CD4-positive, alpha-beta T cell treated with Interleukin-17A for 1 hour (primary cell): Measurements from ENCODE around the gene CARS2.
"Not testable (repeated sequence)": the region's sequence is repeated elsewhere in the genome, so short reads cannot be mapped to it uniquely, and the experiment has no call there.

Experiments
- DNase-seq: peaks from one replicate; pipeline ENCODE4 v3.0.0-alpha.2; 2020

The CARS2 gene, protein sequence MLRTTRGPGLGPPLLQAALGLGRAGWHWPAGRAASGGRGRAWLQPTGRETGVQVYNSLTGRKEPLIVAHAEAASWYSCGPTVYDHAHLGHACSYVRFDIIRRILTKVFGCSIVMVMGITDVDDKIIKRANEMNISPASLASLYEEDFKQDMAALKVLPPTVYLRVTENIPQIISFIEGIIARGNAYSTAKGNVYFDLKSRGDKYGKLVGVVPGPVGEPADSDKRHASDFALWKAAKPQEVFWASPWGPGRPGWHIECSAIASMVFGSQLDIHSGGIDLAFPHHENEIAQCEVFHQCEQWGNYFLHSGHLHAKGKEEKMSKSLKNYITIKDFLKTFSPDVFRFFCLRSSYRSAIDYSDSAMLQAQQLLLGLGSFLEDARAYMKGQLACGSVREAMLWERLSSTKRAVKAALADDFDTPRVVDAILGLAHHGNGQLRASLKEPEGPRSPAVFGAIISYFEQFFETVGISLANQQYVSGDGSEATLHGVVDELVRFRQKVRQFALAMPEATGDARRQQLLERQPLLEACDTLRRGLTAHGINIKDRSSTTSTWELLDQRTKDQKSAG

DNA sequence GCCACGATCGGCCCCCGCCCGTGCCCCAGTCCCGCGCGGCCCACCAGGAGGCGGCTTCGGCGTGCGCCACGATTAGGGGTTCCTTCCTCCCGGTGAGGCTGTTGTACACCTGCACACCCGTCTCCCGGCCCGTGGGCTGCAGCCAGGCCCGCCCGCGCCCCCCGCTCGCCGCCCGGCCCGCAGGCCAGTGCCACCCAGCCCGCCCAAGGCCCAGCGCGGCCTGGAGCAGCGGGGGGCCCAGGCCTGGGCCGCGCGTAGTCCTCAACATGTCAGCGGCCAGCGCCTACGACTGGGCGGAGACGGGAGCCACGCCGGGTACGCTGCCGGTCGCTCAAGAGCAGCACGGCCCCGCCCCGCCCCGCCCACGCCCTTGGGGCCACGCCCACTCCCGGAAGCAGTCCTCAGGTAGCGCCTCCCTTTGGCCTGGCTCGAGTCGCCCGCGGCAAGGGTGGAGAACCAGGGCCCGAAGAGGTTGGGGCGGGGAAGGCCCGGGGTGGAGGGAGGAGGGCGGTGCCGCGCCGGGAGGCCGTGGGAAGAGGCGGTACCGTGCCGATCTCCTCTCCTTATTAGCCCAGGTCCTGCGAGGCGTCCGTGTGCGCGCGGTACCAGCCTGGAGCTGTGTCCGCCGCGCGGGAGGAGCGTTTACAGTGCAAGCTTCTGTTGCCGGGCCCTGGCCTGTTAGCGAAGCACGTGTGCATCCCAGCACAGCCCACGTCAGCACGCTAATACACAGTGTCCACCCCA lies at the start of gene CARS2:
TSS of gene CARS2 (minus strand) at position 291 of the 744 bp plus-strand sequence. CDS start at position 268, 23 bp downstream.
- peak; percentile 96 for DNase-seq

DNA sequence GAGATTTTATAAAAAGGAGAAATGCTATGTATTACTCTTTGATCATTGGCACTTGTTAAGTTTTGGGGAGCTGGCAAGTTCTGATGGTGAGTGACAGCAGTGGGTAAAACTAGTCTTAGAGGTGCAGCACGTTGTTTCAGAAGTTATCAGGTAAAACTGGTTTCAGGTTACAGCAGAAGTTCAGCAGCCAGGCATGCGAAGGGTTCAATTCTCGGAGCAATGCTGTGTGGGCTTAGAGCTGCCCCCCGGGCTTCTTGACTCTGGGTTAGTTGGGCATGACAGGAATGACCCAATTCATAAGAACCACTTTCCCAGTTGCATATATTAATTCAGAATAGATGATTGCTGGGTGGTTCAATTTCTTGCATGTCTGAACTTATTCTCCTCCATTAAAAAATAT lies 42.4 kb upstream of the CARS2 start:
- no peak for DNase-seq

DNA sequence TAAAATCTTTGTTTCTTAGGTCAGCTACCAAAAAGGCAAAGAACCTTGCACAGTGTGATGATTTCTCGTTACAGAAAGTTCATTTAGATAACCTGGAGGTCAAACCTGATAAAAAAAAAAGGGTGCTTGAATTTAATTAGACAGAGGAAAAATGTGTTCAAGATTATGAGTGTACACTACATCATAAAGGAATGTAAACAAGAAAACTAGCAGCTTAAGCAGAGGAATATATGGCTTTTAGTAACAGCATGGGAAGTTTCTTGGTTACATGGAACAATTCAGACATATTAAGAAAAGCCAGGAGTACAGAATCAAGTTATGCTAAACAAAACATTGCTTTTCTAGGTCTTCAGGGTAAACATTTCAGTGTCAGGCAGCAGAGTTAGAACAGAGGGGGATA lies 40.5 kb upstream of the CARS2 start:
- DNase-seq: no peak

DNA sequence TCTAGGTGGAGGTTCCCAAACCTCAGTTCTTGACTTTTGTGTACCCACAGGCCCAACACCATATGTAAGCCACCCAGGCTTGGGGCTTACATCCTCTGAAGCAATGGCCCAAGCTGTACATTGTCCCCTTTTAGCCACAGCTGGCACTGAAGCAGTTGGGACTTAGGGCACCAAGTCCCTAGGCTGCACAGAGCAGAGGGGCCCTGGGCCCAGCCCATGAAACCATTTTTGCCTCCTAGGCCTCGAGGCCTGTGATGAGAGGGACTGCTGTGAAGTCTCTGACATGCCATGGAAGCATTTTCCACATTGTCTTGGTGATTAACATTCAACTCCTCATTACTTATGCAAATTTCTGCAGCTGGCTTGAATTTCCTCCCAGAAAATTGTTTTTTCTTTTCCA lies 37.8 kb upstream of the CARS2 start:
- DNase-seq: no peak

DNA sequence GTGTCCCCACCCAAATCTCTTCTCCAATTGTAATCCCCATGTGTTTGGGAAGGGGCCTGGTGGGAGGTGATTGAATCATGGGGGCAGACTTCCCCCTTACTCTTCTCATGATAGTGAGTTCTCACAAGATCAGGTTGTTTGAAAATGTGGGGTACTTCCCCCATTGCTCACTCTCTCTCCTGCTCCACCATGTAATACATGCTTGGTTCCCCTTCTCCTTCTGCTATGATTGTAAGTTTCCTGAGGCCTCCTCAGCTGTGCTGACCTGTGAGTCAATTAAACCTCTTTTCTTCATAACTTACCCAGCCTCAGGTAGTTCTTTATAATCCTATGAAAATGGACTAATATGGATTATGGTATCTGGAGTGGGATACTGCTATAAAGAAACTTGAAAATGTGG lies 31.6 kb upstream of the CARS2 start:
- DNase-seq: no peak

DNA sequence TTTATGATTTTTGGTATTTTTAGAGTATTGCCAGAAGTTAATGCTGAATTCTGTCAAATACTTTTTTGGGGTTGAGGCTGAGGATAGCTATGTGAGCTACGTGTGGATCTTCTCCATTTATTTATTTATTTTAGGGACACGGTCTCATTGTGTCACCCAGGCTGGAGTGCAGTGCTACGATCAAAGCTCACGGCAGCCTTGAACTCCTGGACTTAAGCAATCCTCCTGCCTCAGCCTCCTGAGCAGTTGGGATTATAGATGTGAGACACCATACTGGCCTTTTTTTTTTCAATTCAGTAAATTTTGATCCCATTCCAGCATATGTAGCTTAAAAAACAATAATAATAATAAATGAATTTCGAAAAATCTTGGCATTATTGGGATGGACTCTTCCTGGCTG lies 28.6 kb upstream of the CARS2 start:
- DNase-seq: no peak

DNA sequence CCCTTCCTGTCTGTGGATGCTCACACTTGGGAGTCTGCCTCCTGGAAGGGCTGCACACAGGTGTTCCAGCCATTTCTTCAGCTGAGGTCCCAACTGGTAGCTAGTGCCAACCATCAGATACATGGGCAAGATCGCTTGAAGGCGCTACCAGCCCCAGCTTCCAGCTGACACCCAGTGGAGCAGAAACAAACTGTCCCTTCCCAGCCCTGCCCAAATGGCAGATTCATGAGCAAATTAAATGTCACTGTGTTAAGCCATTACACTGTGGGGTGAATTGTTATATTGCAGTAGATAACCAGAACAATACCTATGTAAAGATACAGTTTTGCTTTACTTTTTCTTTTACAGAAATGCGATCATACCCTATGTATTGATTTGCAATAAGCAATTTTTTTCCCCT lies 25.2 kb upstream of the CARS2 start:
- no peak for DNase-seq

DNA sequence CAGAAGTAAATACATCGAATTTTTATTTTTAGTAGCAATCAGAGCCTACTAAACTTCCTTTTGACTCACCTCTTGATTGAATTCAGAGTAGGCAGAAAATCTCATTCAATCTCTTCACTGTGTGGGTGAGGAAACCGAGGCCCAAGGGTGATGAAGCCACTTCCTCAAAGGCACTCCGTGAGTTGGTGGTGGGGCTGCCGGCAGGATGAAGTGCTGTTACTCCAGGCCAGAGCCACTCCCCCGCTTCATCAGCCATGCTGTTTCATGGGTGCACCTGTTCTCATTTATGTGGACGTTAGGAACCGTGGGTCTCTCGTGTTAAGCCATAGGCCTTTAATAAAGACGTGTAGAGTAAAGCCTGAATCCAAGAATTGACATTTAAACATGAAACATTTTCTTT lies 20.8 kb upstream of the CARS2 start:
- peak; percentile 66 for DNase-seq

DNA sequence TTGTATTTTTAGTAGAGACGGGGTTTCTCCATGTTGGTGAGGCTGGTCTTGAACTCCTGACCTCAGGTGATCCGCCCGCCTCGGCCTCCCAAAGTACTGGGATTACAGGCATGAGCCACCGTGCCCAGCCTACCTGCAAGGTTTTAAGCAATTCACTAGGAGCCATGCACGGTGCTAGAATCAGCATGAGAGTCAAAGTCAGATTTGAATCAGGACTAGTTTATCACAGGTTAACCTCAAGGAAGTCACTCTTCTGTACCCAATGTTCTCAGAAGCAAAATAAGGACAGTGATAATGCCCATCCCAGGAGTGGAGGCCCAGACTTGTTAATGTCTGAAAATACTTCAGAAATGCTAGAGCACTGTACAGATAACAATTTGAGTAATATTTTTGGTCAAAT lies 20.2 kb upstream of the CARS2 start:
- not testable (repeated sequence) for DNase-seq

DNA sequence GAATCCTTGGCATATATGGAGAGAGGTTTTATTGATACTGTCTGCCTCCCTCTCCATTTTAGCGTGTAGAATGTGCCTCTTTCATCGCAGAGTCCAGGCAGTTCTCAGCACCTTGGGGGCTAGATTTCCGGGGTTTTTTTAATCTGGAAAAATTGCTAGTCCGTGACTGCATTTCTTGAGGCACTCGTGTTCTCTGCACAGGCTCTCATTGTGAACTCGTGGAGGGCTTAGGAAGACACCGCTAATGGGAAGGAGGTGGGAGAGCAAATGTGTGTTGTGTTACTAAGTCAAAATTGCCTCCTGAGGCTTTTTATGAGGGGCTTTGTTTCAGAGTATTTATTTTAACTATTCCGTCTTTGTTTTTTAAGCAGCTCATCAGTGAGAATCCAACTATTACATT lies 17.7 kb upstream of the CARS2 start:
- DNase-seq: no peak

DNA sequence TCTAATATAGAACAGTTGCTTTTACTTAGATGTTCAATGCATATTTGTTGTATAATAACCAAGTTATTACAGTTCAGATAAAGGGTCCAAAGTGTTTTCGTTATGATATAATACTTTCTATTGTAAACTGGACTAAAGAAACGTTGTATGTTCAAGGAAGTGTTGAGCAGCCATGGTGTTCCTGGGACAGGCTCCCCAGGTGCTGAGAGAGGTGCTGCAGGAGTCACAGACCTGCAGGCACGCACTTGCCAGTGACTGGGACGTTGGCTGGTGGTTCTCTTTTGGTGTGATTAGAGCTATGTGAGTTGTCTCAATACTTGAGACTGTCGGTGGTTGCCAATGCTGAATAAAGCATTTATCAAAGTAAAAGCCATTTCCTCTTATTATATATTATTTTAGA lies 17.1 kb upstream of the CARS2 start:
- no peak for DNase-seq

DNA sequence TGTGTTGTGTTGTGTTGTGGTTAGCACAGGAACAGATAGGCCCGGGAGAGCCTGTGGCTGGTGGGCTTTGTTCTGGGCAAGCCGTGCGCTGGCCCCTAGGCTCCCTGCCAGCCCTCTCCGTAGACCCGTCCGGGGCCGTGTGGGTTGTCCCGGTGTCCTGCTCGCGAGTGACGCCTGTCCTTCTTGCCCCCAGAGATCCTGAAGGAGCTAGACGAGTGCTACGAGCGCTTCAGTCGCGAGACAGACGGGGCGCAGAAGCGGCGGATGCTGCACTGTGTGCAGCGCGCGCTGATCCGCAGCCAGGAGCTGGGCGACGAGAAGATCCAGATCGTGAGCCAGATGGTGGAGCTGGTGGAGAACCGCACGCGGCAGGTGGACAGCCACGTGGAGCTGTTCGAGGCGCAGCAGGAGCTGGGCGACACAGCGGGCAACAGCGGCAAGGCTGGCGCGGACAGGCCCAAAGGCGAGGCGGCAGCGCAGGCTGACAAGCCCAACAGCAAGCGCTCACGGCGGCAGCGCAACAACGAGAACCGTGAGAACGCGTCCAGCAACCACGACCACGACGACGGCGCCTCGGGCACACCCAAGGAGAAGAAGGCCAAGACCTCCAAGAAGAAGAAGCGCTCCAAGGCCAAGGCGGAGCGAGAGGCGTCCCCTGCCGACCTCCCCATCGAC lies 13.3 kb upstream of the CARS2 start:
- DNase-seq: no peak

DNA sequence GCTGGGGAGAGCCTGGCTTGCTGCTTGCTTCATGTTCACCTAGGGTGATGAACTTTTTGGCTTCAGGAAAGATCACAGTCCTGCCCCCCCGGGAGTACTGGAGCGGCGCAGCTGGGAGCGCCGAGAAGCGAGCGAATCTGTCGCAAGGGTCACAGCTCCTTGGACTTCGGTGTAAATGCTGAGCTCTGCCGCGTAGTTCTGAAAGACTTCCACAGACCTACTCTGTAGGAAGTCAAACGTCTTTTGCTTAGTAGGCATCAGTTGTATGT lies 10.3 kb upstream of the CARS2 start:
- peak; percentile 21 for DNase-seq

DNA sequence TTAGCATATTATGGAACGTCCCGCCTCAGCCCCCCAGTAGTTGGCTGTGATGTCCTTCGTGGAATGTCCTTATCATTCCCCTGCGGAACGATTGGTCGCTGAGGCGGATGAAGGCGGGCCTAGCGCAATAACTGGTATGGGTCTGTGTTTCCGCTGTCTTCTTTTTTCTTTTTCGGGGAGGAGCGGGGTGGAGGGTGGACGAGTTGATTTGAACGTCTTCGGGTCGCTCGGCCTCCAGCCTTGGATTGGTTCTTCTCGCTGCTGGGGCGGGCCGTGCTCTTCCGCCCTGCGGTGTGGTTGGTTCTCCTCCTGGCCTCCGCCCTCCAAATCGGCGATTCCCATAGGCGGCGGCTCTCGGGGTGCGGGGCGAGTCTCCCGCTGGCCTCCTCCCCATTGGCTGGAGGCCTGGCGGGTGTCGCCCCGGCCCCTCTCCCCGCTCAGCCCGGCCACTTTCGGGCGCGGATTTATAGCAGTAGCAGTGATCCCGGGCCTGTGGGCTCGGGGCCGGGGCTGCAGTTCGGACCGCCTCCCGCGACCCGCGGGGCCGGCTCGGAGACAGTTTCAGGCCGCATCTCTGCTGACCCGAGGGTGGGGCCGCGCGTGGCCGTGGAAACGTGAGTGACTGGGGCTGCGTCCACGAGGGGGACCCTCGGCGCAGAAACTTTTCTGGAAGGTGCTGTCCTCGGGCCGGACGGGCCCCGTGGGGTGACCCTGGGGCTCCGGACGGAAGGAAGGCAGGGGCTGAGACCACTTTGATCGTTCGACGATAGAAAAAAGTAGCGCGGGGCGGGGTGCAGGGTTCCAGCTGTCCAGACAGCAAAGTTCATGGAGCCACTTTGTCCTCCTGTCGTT lies 9.7 kb upstream of the CARS2 start:
- DNase-seq: peak; percentile 100

DNA sequence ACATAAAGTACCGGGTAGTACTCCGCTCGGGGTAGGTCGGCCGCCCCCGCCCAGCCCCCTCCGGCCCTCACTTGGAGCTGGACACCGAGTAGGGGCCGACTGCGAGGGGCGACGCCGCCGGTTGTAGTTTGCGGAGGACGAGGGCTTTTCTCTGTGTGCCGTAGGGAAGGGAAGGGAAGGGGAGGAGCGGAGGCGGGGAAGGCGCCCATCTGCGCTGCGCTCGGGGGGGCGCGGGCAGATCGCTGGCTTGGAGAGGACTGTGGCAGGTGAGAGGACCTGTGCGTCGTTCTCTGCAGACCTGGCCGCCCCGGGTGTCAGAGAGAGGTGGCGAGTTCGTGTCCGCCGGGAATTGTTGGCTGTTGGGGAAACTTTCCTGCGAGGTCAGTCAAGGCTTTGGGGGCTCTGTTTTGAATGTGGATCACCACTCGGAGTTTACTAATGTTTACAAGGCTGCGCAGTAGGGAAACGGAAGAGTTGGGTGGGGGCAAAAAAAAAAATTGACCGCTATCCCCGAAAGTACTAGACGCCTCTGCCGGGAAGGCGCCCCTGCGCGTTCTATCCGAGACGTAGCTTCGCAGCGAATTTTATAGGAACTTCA lies 9.0 kb upstream of the CARS2 start:
- DNase-seq: no peak

DNA sequence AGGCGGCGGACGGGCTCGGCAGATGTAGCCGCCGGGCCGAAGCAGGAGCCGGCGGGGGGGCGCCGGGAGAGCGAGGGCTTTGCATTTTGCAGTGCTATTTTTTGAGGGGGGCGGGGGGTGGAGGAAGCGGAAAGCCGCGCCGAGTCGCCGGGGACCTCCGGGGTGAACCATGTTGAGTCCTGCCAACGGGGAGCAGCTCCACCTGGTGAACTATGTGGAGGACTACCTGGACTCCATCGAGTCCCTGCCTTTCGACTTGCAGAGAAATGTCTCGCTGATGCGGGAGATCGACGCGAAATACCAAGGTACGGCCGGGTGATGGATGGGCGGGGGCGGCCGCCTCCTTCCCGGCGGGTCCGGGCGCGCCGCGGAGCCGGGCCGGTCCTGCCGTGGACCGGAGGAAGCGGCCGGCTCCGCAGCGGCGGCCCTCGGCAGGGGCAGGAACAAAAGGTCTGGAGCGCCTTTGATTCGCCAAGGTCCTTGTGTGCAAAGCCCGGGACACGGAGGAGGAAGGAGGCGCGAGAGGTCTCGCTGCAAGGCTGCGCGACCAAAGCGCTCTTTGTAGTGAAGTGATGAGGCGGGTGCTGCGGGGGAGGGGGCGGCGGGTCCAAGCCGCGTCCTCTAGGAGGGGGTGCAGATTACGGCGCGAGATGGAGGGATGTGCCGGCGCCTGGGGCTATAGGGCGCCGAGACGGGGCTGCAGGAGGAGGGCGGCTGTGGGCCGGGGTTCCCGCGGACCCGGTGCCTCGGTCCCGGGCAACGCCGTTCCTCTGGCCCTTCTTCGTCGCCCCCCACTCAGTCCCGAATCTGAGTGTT lies 8.3 kb upstream of the CARS2 start:
- DNase-seq: peak; percentile 83

DNA sequence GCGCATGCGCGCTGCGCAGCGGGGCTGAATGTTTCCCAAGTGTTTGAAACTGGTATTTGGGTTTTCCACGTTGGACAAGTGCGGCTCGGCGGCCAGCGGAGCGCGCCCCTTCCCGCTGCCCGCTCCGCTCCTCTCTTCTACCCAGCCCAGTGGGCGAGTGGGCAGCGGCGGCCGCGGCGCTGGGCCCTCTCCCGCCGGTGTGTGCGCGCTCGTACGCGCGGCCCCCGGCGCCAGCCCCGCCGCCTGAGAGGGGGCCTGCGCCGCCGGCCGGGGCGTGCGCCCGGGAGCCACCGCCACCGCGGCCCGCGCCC lies 7.7 kb upstream of the CARS2 start, which contains the start of gene ING1:
TSS of gene ING1 (plus strand) at position 59 of the 311 bp plus-strand sequence. CDS start 450 bp downstream, outside the sequence.
- DNase-seq: no peak

DNA sequence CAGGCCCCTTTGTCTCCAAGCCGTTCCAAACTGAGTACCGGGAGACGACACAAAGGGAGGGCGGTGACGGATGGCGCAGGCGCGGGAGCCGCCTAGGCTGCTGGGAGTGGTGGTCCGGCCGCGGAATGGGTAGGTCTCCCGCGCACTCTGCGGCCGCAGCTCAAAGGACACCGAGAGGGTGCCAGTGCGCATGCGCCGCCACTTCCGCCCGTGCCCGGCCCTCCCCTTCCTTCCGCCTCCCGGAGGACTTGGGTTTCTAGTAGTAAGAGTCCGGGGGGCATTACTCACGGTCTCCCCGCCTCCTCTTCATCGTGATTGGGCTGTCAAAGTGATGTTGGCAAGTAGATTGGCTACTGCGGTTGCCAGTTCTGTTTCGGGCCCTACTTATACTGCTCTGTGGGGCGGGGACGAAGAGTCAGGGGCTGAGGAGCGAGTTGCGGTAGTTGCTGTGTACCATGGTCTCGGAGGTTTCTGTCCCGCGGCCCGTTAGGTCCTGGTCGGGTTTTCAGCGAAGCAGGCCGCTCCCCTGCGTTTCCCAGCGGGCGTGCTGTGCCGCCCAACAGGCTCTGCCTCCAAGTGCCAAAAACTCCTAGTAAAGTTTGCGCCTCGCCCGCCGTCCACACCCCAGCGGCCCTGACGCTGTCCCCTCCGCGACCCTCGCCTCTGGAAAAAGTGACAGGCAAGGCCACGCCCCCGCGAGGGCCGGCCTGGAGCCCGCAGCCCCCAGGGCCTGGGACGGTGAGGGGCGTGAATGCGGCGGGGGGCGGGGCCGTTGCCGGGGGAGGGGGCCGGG lies 7.1 kb upstream of the CARS2 start:
- peak; percentile 100 for DNase-seq

DNA sequence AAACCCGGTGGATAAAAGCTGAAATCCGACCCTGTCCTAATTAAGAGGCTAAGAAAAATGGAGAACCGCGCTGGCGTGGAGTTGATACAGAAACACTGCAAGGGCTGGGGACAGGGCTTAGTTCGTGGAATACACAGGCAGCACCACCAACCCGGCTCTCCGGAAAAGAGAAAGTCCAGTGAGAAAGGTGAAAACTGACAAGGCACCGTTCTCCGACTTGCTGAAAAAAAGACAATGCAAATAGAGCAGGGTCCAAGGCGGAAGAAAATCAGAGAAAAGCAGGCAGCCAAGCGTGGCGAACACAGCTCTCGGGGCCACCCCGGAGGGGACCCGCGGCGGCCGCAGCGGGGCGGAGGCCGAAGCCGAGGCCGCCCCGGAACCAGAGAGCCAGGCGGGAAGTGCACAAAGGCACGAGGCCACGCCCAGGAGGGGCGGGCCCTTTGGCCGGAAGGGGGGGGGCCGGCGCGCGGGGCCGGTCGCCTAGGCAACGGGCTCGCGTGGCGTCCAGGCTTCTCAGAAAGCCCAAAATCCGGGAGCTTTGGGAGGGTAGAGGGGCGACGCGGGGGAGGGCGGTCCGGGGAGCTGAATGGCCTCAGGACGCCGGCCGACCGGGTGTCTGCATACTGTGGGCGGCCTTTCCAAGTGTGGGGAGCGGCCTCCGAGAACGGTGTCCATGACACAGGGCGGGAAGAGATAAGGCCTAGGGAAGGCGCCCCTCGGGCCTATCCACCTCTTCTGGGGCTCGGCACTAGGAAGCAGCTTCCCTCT lies 6.3 kb upstream of the CARS2 start:
- DNase-seq: peak; percentile 86
